Measurements from ENCODE around the gene CLASP2. TPM values are rescaled to one million over a fixed set of nuclear protein-coding genes. Genes with fewer than 3 reads are reported as not detected.

CLASP2 gene
- total RNA-seq, 1 donor from 2014 or later, result 42.6 TPM

- Mint-ChIP-seq H3K27me3 (ENCODE audit: unreplicated experiment) (no peaks in the 10 kb centered on the region), H3K36me3 (ENCODE audit: unreplicated experiment) (peaks cover 7% of the 10 kb centered on the region), H3K9me3 (ENCODE audit: unreplicated experiment) (no peaks in the 10 kb centered on the region), H3K27ac (ENCODE audit: unreplicated experiment) (no peak overlapping the region), H3K4me3 (ENCODE audit: unreplicated experiment) (no peak overlapping the region), H3K4me1 (ENCODE audit: unreplicated experiment) (peaks cover 4% of the 10 kb centered on the region)
- TF ChIP-seq CTCF (IDR thresholded peaks at IDR 0.05), result no peak
- no peak for DNase-seq (ENCODE audit: extremely low spot score, unreplicated experiment)
Observed at GRCh38 chr3:33644582-33644981, 73.5 kb downstream of the CLASP2 start.

DNA sequence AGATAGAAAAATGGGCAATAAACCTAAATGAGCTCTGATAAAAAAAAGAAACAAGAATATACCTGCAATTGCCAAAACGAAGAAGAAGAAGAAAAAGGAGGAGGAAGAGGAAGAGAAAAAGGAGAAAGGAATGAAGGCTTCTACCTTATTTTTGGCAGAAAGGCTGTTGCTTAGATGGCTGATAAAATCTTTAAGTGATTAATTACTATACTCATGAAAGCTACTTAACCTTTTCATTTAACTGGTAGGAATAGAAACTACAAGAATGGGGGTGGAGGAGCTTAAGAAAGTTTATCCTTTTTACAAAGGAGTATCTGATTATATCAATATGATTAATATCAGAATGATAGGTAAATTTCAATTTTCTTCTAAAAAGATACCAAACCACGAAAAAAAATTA lies 75.2 kb downstream of the CLASP2 start:
- no peak for TF ChIP-seq CTCF (IDR thresholded peaks at IDR 0.05)
- Mint-ChIP-seq H3K4me3 (ENCODE audit: unreplicated experiment) (no peak overlapping the region), H3K4me1 (ENCODE audit: unreplicated experiment) (peaks cover 4% of the 10 kb centered on the region), H3K27ac (ENCODE audit: unreplicated experiment) (no peak overlapping the region), H3K9me3 (ENCODE audit: unreplicated experiment) (no peaks in the 10 kb centered on the region), H3K36me3 (ENCODE audit: unreplicated experiment) (peaks cover 9% of the 10 kb centered on the region), H3K27me3 (ENCODE audit: unreplicated experiment) (no peaks in the 10 kb centered on the region)
- no peak for DNase-seq (ENCODE audit: extremely low spot score, unreplicated experiment)

DNA sequence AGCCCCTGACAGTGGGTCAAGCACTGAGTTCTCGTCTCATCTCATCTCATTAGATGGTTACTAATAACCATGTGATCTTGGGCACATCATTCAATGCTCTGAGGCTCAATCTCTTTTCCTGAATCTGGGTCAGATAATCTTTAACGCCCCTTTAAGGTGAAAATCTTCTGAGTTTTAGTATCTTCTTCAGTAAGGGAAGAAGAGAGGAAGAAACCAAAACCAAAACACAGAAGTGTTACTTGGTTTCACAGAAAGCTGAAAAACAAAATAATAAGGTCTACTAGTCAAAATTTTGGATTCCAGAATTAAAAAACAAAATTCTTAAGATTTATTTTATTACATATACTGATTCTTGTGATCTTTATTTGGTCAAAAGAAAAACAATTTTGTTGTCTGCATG lies 78.2 kb downstream of the CLASP2 start:
- TF ChIP-seq CTCF (IDR thresholded peaks at IDR 0.05), result no peak
- Mint-ChIP-seq H3K9me3 (ENCODE audit: unreplicated experiment) (no peaks in the 10 kb centered on the region), H3K27me3 (ENCODE audit: unreplicated experiment) (no peaks in the 10 kb centered on the region), H3K4me3 (ENCODE audit: unreplicated experiment) (no peak overlapping the region), H3K27ac (ENCODE audit: unreplicated experiment) (no peak overlapping the region), H3K36me3 (ENCODE audit: unreplicated experiment) (peaks cover 9% of the 10 kb centered on the region), H3K4me1 (ENCODE audit: unreplicated experiment) (peaks cover 3% of the 10 kb centered on the region)
- no peak for DNase-seq (ENCODE audit: extremely low spot score, unreplicated experiment)

DNA sequence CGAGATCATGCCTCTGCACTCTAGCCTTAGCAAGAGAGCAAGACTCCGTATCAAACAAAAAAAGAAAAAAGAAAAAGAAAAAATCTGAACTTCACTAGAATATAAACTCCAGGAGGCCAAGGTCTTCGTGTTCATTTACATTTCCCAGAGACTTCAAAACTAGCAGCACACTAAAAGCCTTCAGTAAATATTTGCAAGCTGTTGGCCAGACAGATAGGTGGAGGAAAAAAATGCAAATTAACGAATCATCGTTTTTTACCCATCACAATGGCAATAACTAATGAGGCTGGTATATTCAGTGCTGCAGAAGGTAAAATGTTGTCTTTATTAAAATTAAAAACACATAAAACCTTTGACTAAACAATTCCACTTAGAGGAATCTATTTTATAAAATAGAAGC lies 80.6 kb downstream of the CLASP2 start:
- Mint-ChIP-seq H3K27me3 (ENCODE audit: unreplicated experiment) (no peaks in the 10 kb centered on the region), H3K27ac (ENCODE audit: unreplicated experiment) (no peak overlapping the region), H3K4me1 (ENCODE audit: unreplicated experiment) (peaks cover 3% of the 10 kb centered on the region), H3K4me3 (ENCODE audit: unreplicated experiment) (no peak overlapping the region), H3K9me3 (ENCODE audit: unreplicated experiment) (no peaks in the 10 kb centered on the region), H3K36me3 (ENCODE audit: unreplicated experiment) (peaks cover 7% of the 10 kb centered on the region)
- no peak for DNase-seq (ENCODE audit: extremely low spot score, unreplicated experiment)
- no peak for TF ChIP-seq CTCF (IDR thresholded peaks at IDR 0.05)

DNA sequence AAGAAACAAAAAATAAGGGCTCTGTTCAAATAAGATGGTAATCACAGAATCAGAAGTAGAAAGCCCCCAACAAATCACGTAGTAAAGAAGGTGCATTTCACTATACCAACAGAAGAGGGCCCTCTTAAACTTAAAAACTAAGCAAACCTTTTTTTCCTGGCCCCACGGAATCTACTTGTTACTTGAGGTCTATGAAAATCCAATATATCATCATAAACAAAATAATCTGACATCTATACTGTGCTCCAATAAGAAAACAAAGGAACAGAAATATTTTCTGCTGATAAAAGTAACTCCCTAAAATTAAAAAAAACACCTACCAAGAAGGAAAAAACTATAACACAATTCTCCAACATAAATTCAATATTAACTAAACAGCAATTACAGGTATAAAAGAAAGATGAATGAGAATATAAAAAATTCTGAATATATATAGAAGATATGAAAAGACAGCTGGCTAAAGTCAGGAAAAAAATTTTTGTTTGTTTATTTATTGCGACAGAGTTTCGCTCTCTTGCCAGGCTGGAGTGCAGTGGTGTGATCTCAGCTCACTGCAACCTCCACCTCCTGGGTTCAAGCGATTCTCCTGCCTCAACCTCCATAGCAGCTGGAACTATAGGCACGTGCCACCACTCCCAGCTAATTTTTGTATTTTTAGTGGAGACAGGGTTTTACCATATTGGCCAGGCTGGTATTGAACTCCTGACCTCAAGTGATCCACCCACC lies 81.8 kb downstream of the CLASP2 start:
- H3K36me3 Mint-ChIP-seq (ENCODE audit: unreplicated experiment), result peaks cover 7% of the 10 kb centered on the region
- H3K4me1 Mint-ChIP-seq (ENCODE audit: unreplicated experiment), result peaks cover 3% of the 10 kb centered on the region
- no peaks in the 10 kb centered on the region for H3K9me3 Mint-ChIP-seq (ENCODE audit: unreplicated experiment)
- no peak overlapping the region for H3K4me3 Mint-ChIP-seq (ENCODE audit: unreplicated experiment)
- DNase-seq (ENCODE audit: extremely low spot score, unreplicated experiment), result no peak
- H3K27ac Mint-ChIP-seq (ENCODE audit: unreplicated experiment), result no peak overlapping the region
- peak; percentile 78 for TF ChIP-seq CTCF (IDR thresholded peaks at IDR 0.05)
- no peaks in the 10 kb centered on the region for H3K27me3 Mint-ChIP-seq (ENCODE audit: unreplicated experiment)

All from osteocyte (in vitro differentiated cells).